K562 (cell line): Measurements from ENCODE around the gene WASL. TPM values are rescaled to one million over a fixed set of nuclear protein-coding genes. Genes with fewer than 3 reads are reported as not detected.
"Not testable (repeated sequence)": the region's sequence is repeated elsewhere in the genome, so short reads cannot be mapped to it uniquely, and the experiment has no call there.

ENCODE experiments used
- ATAC-seq: fragments of 200-7000 bp; cut with Tn5 transposase; 3 replicates; pipeline ENCODE4 v1.9.1; 2020; ENCODE audit warnings: moderate library complexity
- BruUV-seq: library from RNA; stranded (reverse); fragments of 400-500 nt; replicated peaks from 2 replicates; lab custom pipeline; 2021; lab: Mats Ljungman, UMichigan
- CTCF ChIA-PET: fragments of 300-600 bp; formaldehyde crosslinking; extraction: SDS; loops from one replicate; lab custom pipeline; 2021; ENCODE audit warnings: low intra/inter-chr PET ratio; lab: Yijun Ruan, JAX
- POLR2A ChIA-PET: fragments of 300-600, 350-650 bp; sonication (Branson Sonifier 250); formaldehyde crosslinking; extraction: SDS; loops from one replicate; lab custom pipeline; 2021; ENCODE audit warnings: antibody characterized with exemption, inconsistent platforms; lab: Yijun Ruan, JAX
- DNase-seq, 4 experiments: peaks; one replicate each; pipeline versions ENCODE4 v3.0.0 to v3.0.0-alpha.2; 2011 to 2018; ENCODE audit warnings: low spot score in 3 of 4, mixed read lengths in 3 of 4; ENCODE audit errors: extremely low read depth in 1 of 4
- FAIRE-seq: peaks from 2 replicates; lab custom pipeline; 2011; peaks lifted over from hg19 to GRCh38; lab: Jason Lieb, UNC
- H2AFZ ChIP-seq: 2 replicates; pipeline ENCODE4 v1.6.0; 2011; ENCODE audit warnings: low read depth, low read length, control low read depth, inconsistent platforms
- H3K27ac ChIP-seq: fragments of 200-600 bp; 3 replicates; pipeline ENCODE4 v1.8.0; 2011; ENCODE audit warnings: low read depth, mild to moderate bottlenecking, control low read depth, inconsistent platforms, low read length, moderate library complexity, mixed read lengths; ENCODE audit errors: extremely low read depth
- H3K27me3 ChIP-seq, 2 experiments: fragments of 300-600 bp in 1 of 2; 2 replicates in 1 of 2; 3 replicates in 1 of 2; pipeline versions ENCODE4 v1.6.0 to v1.8.0; 2011; ENCODE audit warnings: inconsistent platforms in 2 of 2, low read length in 2 of 2, mild to moderate bottlenecking in 1 of 2, mixed read lengths in 1 of 2, moderate library complexity in 1 of 2; ENCODE audit not compliant: control insufficient read depth in 2 of 2, insufficient read depth in 2 of 2
- H3K36me3 ChIP-seq: fragments of 300-600 bp; 3 replicates; pipeline ENCODE4 v1.8.0; 2011; ENCODE audit warnings: mild to moderate bottlenecking, low read length, inconsistent platforms; ENCODE audit not compliant: control insufficient read depth, insufficient read depth
- H3K4me1 ChIP-seq, 2 experiments: fragments of 200-600 bp in 1 of 2; replicated peaks in 1 of 2; 2 replicates in 1 of 2; 3 replicates in 1 of 2; pipeline versions ENCODE4 v1.5.1 to v1.8.0; 2011; ENCODE audit warnings: inconsistent platforms in 2 of 2, low read length in 2 of 2, mild to moderate bottlenecking in 1 of 2, mixed read lengths in 1 of 2, moderate library complexity in 1 of 2; ENCODE audit not compliant: control insufficient read depth in 2 of 2, insufficient read depth in 2 of 2
- H3K4me2 ChIP-seq: 2 replicates; pipeline ENCODE4 v1.6.1; 2011; ENCODE audit warnings: low read length, control low read depth, inconsistent platforms, mixed read lengths; ENCODE audit not compliant: insufficient read depth
- H3K4me3 ChIP-seq: fragments of 200-600 bp; sonication (generic), shearing (Covaris generic); 2 replicates; pipeline ENCODE4 v1.5.1; 2016; ENCODE audit warnings: control low read depth, inconsistent platforms
- H3K79me2 ChIP-seq: fragments of 200-600 bp; 3 replicates; pipeline ENCODE4 v1.8.0; 2011; ENCODE audit warnings: low read length, inconsistent platforms; ENCODE audit not compliant: control insufficient read depth, insufficient read depth
- H3K9ac ChIP-seq, 2 experiments: 2 replicates each; pipeline versions ENCODE4 v1.6.0 to v1.6.1; 2011; ENCODE audit warnings: low read depth in 2 of 2, low read length in 2 of 2, control low read depth in 1 of 2, inconsistent platforms in 1 of 2, mild to moderate bottlenecking in 1 of 2, mixed read lengths in 1 of 2; ENCODE audit not compliant: insufficient read depth in 1 of 2
- H3K9me1 ChIP-seq: one replicate; pipeline ENCODE4 v1.6.0; 2011; ENCODE audit warnings: inconsistent platforms, mild to moderate bottlenecking, low read length, moderate library complexity; ENCODE audit not compliant: control insufficient read depth, insufficient read depth
- H3K9me3 ChIP-seq: replicated peaks from 2 replicates; pipeline ENCODE4 v1.5.1; 2011; ENCODE audit warnings: low read depth, low read length, inconsistent platforms; ENCODE audit not compliant: control insufficient read depth, insufficient read depth
- H4K20me1 ChIP-seq: replicated peaks from 2 replicates; pipeline ENCODE4 v1.6.1; 2011; ENCODE audit warnings: low read length, inconsistent platforms, mixed read lengths; ENCODE audit not compliant: control insufficient read depth, insufficient read depth
- PHB ChIP-seq: fragments of 250-450 bp; sonication (Bioruptor Pico); IDR thresholded peaks from 2 replicates; pipeline ENCODE4 v1.5.0; 2021
- SMARCB1 ChIP-seq: IDR thresholded peaks from 2 replicates; pipeline ENCODE4 v1.6.1; 2011; ENCODE audit warnings: improper control_type of control experiment, low read depth; ENCODE audit not compliant: insufficient read length
- TCF3 ChIP-seq: sonication (generic); formaldehyde crosslinking; IDR thresholded peaks from 2 replicates; pipeline ENCODE4 v1.4.0; 2020; ENCODE audit warnings: mild to moderate bottlenecking, missing genetic modification reagents
- ZNF318 ChIP-seq, 2 experiments: fragments of 450-650 bp; IDR thresholded peaks; 2 replicates each; pipeline ENCODE4 v1.6.1; 2016; ENCODE audit warnings: mild to moderate bottlenecking in 2 of 2, borderline replicate concordance in 1 of 2, low read depth in 1 of 2, moderate library complexity in 1 of 2
- WGBS: fragments of 100-300 bp; shearing (Covaris generic); methylation state at CpG from one replicate; pipeline ENCODE4 v1.1.6; 2016; ENCODE audit warnings: low coverage, mixed read lengths; ENCODE audit not compliant: insufficient coverage; ENCODE audit errors: missing lambda C conversion rate; 5-methylcytosine and 5-hydroxymethylcytosine counted together
- in situ Hi-C: fragments of 300-500 bp; cut with MboI; formaldehyde crosslinking; loops from 4 replicates; pipeline ENCODE4 v1.15.0; 2018; ENCODE audit warnings: inconsistent platforms, mixed read lengths
- intact Hi-C: fragments of 100-400 bp; cut with micrococcal nuclease; formaldehyde crosslinking; loops from 2 replicates; pipeline ENCODE4 v1.14.2; 2022
- polyA plus RNA-seq, 8 experiments: library from polyadenylated mRNA; depleted of rRNA in 4 of 8; stranded (reverse) in 5 of 8; unstranded in 3 of 8; fragments of >200 nt; fragmentation: Nextera tagmentation in 2 of 8; fragmentation: Illumina TruSeq in 1 of 8; extraction: Ambion mirVana in 2 of 8; extraction: Trizol in 1 of 8; gene quantifications; 2 replicates each; pipeline versions ENCODE4 v1.2.1 to v1.2.3, GENCODE V29; 2011 to 2014; ENCODE audit warnings: inconsistent platforms in 1 of 8, missing spikeins in 1 of 8
- total RNA-seq, 7 experiments: library from RNA; depleted of rRNA in 6 of 7; stranded (reverse); fragments of >200 nt in 6 of 7; fragmentation: Illumina TruSeq in 2 of 7; extraction: Trizol in 2 of 7; gene quantifications; 2 replicates each; pipeline versions ENCODE4 v1.2.1 to v1.2.3, GENCODE V29; 2011 to 2021; ENCODE audit warnings: low replicate concordance in 1 of 7

Gene WASL
- total and polyA plus RNA-seq, 9 of the 15 experiments (the other 6 are each of a cell fraction or from before 2014, with no cell fraction given): 3.2 to 13.9 (median 8.3) TPM

GRCh38 chr7:123795917-123796316 is 47.1 kb upstream of the WASL start (continued):
- TF ChIP-seq ZNF318 (IDR thresholded peaks at IDR 0.05; ENCODE audit: borderline replicate concordance in 1 of 2, low read depth in 1 of 2): no peak
- TF ChIP-seq SMARCB1: no peak
- no peak for TF ChIP-seq TCF3 (CRISPR knock-in tag)
- no peak for TF ChIP-seq PHB (CRISPR knock-in tag)

- H3K79me2 ChIP-seq, H3K36me3 ChIP-seq, BruUV-seq, H3K27me3 ChIP-seq, FAIRE-seq, H3K4me2 ChIP-seq, H3K27ac ChIP-seq, H3K4me3 ChIP-seq, H3K9me1 ChIP-seq, H2AFZ ChIP-seq, H4K20me1 ChIP-seq, DNase-seq, H3K9ac ChIP-seq, in situ Hi-C loops, H3K9me3 ChIP-seq, intact Hi-C loops, CTCF ChIA-PET, ATAC-seq: not testable (repeated sequence)
- WGBS: 41% methylated on average over 1 of the region's 1 CpG
- POLR2A ChIA-PET: interaction anchor here (1.5 kb wide), 1 partner anchor 11 kb away, joined by 4 read pairs; no protein-coding TSS in a partner anchor
- peaks cover 0 to 14% of the 10 kb centered on the region in 2 experiments; a peak in 1 of 5 replicates for H3K4me1 ChIP-seq
Observed at GRCh38 chr7:123795116-123795515, 46.3 kb upstream of the WASL start.
